GM21423 (cell line): Measurements from ENCODE around the gene FAM241B.

Source experiments
- ATAC-seq: cut with Tn5 transposase; IDR thresholded peaks from one replicate; pipeline ENCODE4 v1.9.1; 2021; ENCODE audit warnings: mild to moderate bottlenecking, moderate library complexity; ENCODE audit not compliant: unreplicated experiment

The FAM241B gene

DNA sequence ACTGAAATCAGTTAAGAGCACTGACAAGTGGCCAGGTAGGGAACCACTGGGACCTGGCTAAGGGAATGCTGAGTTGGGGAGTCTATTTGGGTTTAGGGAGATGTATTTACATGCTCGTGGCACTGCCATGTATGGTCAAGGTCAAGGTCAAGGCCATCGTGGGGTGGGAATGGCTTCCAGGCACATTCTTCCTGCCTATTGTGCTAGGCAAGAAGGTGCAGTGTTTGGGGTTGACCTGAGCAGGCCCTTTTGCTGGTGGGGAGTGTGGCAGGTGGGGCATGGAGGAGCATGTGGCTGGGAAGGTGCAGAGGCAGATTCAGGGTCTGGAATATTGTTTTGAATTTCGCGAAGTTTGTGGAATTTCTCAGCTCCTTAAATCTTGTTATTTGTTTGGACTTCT lies 17.8 kb downstream of the FAM241B start:
- ATAC-seq = no peak

DNA sequence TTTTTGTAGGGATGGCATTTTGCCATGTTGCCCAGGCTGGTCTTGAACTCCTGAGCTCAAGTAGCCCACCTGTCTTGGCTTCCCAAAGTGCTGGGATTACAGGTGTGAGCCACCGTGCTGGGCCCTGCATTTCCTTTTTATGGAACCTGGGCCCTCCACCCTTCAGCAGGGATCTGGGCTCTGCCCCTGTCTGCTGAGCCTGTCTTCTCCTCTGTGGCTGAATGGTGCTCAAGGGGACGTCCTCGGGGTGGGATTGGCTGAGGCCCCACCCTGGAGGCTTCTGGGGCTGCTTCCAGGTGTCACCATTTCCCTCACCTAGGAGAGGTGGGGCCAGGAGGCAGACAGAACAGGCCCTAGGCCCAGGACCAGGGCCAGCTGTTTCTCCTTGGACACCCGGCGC lies 18.4 kb downstream of the FAM241B start:
- no peak for ATAC-seq

DNA sequence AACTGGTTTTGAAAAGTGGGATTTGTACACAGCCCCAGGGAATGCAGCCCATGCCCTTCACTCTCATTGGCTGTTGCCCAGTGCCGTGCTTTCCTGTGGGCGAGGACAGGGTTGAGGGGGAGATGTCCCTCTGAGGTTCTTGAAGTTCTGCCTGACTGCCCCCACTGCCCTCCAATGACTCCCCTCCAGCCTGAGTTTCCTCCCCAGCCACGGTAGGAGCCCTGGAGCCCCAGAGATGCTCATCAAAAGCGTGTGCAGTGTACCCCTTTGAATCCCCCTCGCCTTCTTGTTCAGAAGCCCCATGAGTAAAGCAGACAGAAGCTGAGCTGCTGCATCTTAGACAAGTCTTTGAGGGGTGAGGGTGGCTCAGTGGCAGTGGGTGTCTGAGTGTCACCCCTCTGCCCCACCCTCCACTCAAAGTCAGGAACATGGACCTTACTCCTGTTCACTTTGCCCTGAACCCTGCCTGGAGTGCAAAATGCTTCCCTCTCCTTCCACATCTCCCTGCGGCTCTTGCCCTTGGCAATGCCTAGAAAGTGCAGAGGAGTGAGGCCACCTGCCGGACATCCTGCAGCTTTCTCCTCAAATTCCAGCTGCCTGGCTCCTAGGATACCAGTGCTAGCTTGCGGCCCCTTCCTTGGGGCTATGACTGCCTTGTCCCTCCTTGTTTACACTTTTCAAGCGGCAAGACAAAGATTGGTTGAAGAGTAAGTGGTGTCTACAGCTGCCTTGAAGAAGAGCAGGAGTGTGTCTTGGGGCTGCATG lies 19.9 kb downstream of the FAM241B start:
- ATAC-seq = no peak

DNA sequence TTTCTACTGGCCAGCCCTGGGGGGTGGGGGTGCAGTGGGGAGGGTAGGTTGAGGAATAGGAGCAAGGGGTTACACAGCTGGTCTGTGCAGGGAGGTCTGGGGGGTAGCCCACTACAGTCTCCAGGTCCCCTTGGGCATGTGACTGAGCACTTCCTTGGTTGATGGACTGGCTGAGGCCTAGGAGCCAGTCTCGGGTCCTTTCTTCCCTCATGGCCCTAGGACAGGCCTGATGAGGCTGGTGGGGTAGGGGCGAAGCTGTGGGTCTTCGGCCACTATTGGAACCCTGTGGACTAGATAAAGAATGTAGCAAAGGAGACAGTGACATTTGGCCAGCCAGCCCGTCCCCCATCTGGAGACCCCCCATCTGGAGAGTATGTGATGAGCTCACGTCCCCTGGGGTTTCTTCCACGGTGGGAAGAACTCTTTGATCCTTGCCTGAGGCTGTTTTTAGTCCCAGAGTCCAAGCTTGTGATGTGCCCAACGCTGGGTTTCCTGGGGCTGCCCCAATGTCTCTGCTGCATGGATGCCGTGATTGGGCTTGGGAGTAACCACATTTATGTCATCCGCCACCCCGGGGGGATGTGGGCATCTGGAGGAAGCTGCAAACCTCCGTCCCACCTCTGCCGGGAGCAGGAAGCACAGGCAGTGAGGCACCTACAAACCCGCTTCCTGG lies 20.7 kb downstream of the FAM241B start:
- ATAC-seq = no peak

DNA sequence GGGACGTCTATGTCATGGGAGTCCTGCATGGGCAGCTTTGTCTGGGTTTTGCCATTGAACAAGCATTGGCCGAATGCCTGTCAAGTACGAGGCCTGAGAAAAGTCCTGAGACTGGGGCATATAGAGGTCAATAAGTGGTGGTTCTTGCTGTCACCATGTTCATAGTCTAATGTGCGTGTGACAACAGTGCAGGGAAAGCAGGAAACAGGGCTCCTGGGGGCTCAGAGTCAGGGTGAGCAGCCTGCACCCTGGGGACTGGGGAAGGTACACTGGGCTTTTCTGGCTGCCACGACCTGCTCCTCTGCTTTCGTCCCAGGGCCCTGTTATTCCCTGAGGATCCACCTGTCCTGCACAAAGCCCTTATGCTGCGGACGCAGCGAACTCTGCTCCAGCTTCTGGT lies 21.3 kb downstream of the FAM241B start:
- no peak for ATAC-seq

- no peak for ATAC-seq
Observed at GRCh38 chr10:69652111-69652856, 22.2 kb downstream of the FAM241B start.

DNA sequence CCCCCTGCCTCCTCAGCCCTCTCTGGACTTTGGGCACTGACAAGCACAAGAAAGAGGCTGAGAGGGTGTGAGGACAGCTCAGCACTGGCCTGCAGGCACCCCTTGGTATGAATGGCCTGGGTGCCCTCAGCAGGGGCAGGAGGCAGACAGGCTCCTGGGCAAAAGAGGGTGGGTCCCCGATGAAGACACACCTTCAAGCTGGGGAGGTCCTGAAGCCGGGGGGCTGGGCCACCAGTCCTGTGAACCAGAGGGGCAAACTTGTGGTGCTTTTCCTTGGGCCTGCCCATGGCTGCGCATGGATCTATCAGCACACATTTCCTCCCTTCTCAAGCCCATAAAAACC lies 22.8 kb downstream of the FAM241B start:
- no peak for ATAC-seq

DNA sequence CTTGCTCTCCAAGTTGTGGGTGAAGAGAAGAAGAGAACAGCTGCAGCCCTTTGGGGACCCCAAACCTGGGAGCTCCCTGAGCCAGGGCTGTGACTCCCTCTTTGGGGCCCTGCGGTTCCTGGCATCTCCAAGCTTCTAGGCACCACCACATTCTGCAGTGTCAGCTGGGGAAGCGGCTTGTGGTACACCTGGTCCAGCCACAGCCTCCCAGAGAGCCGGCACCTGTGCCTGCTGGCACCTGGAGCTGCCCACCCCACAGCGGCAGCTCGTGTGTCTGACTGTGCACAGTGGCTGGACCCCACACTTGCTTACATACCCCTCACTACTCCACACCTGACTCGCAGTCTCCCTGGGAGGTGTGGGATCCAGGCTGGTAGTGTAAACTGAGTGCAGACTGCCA lies 23.5 kb downstream of the FAM241B start:
- ATAC-seq = no peak

GRCh38 chr10:69655124-69655867 lies 25.2 kb downstream of the FAM241B start:
- ATAC-seq = no peak

DNA sequence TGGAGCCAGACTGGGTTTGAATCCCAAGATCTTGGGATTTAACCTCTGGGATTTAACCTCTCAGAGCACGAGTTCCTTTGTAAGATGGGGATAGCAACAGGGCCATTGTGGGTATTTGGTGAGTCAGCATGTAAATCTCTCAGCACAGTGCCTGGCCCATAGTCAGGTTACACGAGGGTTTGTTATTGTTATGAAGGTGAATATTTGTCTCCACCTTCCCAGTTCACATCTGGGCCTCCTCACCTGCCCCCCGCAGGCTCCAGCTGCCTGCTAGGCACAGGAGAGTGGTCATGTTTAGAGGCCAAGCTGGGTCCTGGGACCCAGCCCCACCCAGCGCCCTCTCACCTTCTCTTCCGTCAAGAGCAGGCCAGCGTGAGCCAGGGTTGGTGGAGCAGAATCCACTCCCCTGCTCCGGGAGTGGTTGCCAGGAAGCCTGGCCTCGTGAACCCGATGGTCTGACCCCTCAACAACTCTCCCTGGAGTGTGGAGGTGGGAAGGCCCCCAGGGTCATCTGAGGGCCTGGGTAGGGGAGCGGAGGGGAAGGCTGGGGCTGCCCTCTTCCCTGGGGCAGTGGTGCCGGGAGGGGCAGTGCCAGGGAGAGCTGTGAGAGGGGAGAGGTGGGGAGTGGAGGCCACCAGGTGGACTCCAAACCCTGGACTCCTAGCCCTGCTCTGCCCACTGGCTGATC lies 26.0 kb downstream of the FAM241B start:
- ATAC-seq = no peak

DNA sequence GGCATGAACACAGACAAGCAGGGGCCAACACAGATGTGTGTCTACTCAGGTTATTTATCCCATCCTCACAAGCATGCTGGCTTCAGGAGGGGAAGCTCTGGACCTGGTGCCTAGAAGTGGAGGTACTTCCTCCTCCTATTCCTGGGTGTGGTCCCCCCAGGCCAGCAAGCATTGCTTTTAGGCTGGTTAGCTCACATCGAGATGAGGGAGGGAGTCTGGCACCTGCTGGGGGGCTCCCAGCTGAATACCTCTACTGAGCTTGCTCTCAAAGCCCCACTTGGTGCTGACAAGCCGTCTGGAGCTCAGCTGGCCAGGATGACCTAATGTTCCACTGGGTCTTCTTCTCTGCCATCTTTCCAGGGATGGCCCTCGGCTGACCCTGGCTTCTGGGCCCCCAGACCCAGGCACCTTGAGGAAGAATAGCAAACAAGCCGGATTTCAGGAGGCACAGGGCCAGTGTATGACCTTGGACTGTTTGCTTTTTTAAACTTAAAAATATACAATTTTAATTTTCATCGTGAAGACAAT lies 26.8 kb downstream of the FAM241B start:
- no peak for ATAC-seq

GRCh38 chr10:69657430-69657829 lies 27.4 kb downstream of the FAM241B start:
- no peak for ATAC-seq

- no peak for ATAC-seq
Observed at GRCh38 chr10:69657866-69658265, 27.8 kb downstream of the FAM241B start.

DNA sequence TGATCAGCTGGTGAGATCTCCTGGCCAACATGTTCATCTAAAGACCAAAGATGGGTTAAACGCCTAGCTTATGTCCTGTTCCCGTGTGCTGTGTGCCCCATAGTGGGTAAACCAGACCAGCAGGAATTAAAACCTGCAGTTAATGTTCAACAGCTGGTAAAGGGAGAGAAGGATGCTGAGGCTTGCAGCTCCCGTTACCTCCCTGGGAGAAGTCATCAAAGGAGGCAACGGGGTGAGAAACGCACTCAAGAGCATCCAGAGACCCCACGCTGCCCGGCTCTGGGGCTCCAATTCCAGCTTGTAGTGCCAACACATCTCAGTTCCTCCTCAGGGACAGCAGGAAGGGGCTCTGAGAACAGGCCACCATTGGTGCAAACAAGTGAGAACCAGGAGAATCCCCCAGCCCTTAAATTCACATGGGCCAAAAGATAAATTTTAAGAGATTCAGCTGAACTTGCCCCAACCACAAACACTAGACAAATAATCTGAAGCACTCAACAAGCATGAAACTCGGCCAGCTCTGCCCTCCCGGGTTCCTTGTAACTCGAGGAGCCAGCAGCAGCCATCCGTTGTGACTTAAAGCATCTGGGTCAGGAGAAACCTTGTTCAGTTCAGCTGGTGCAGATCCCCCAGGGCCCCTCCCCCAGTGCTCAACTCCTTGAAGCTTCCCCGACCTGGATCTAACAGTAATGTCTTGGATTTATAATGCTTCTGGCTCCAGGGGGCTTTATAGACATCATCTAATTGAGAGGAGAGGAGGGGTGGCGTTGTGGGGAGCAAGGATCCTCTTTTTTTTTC lies 29.4 kb downstream of the FAM241B start:
- no peak for ATAC-seq

GRCh38 chr10:69660296-69660695 lies 30.2 kb downstream of the FAM241B start:
- no peak for ATAC-seq

DNA sequence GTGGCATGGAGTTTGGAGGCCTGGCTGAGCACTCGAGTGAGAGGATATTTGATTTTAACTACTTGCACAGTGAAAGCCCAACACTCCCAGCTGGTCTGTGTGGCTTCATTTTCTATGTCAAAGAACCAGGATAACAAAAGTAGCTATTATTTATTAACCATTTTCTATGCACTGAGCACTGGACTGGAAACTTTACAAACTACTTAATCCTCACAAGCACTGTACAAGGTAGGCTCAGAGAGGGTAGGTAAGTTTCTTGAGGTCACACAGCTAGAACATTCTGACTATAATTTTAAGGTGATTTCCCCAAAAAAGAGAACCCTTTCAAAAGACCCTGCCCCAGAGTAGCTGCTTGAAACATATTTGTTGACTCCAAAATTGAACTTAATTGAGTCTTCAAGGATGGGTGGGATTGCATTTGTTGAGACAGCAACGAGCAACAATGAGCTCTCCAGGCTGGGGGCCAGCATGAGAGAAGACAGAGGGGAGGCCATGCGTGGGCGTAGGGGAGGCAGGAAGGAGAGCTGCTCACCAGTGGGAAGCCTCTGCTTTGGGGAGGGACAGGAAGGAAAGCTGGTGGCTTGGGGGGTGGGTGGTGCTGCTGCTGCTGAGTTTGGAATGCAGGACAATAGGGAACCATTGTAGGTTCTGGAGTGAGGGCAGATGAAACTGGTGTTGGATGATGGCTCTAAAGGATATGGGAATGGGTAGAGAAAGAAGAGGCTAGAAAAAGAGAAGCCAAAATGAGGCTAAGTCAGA lies 31.5 kb downstream of the FAM241B start:
- ATAC-seq = no peak

DNA sequence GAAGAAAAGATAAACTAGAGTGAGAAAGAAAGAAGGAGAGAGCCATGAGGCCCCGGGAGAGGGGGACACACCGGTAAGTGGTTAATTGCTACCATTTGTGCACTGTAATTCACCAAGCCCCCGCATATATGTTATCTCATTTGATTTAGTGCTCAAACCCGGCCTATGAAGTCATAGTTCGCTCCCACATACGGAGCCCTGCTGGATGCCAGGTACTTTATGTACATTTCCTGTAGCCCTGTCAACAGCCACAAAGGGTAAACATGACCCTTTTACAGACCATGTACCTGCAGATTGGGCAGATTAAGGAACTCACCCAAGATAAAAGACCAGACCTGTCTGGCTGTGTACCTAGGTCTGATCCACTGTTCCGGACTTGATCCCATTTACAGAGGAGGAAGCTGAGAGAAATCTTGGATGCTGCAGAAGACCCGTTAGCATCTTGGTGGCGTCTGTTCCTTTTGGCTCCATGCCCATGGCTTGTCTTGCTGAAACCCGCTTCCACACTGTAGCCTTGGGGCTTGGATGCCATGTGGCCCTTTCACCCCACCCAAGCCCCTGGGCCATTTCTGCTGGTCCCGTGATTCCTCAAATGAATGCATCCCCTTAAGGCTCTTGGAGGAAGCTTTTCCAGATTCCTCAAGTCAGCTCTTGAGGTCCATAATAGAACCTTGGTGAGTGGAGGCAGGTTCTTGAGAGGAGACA lies 32.3 kb downstream of the FAM241B start:
- ATAC-seq = no peak

GRCh38 chr10:69662901-69663300 lies 32.9 kb downstream of the FAM241B start:
- no peak for ATAC-seq
